Panc1 (cell line): ENCODE measurements around the gene ANKK1.

Source experiments
- POLR2AphosphoS5 ChIP-seq: IDR thresholded peaks from 2 replicates; pipeline ENCODE4 v1.6.1; 2012; ENCODE audit warnings: mild to moderate bottlenecking, low read depth, low read length, moderate library complexity
- SIN3A ChIP-seq: IDR thresholded peaks from 2 replicates; pipeline ENCODE4 v1.6.1; 2012; ENCODE audit warnings: low read depth, mild to moderate bottlenecking, low read length, moderate library complexity, borderline replicate concordance; ENCODE audit not compliant: insufficient read depth

DNA sequence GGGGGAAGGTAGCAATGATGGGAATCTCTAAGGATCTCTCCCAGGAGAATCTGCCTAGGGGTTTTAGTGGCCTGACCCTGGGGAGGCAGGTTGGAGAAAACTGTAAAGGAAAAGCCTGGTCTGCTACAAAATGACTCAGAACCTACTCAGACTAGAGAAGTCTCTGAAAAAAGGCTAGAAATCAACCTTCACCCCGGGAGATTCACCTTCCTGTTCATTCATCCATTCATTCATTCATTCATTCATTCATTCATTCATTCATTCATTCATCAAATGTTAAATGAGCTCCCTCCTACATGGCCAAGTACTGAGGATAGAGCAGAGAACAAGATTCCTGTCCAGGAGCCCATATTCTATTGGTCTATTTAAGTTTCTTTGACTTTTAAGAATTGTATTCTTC lies 8.9 kb upstream of the ANKK1 start:
- TF ChIP-seq POLR2AphosphoS5, result no peak
- TF ChIP-seq SIN3A, result no peak
